Trophoblast cell (in vitro differentiated cells and primary cell): ENCODE results near the gene ZBTB25.

ENCODE experiments used
- DNase-seq, 2 donors: peaks; one replicate each; pipeline ENCODE4 v3.0.0-alpha.2; 2016
- H2AFZ ChIP-seq: 2 replicates; pipeline ENCODE4 v1.6.1; 2013; ENCODE audit warnings: low read length, moderate library complexity, mild to moderate bottlenecking; ENCODE audit not compliant: insufficient read depth, poor library complexity
- H2AK5ac ChIP-seq: 2 replicates; pipeline ENCODE4 v1.6.1; 2013; ENCODE audit warnings: mild to moderate bottlenecking, low read length
- H2BK120ac ChIP-seq: 2 replicates; pipeline ENCODE4 v1.6.1; 2013; ENCODE audit warnings: low read length, mild to moderate bottlenecking, moderate library complexity; ENCODE audit not compliant: insufficient read depth, poor library complexity
- H2BK12ac ChIP-seq: 2 replicates; pipeline ENCODE4 v1.6.1; 2013; ENCODE audit warnings: mild to moderate bottlenecking, low read length, moderate library complexity
- H2BK5ac ChIP-seq: 2 replicates; pipeline ENCODE4 v1.6.1; 2013; ENCODE audit warnings: low read length, low read depth, moderate library complexity, mild to moderate bottlenecking; ENCODE audit not compliant: poor library complexity
- H3K14ac ChIP-seq: 2 replicates; pipeline ENCODE4 v1.6.1; 2013; ENCODE audit warnings: mild to moderate bottlenecking, low read length
- H3K18ac ChIP-seq: 2 replicates; pipeline ENCODE4 v1.6.1; 2013; ENCODE audit warnings: mild to moderate bottlenecking, low read length
- H3K23ac ChIP-seq: 2 replicates; pipeline ENCODE4 v1.6.1; 2013; ENCODE audit warnings: low read length
- H3K27ac ChIP-seq: 2 replicates; pipeline ENCODE4 v1.5.1; 2013; ENCODE audit warnings: low read depth, mild to moderate bottlenecking, inconsistent platforms, low read length, moderate library complexity
- H3K27me3 ChIP-seq: 2 replicates; pipeline ENCODE4 v1.6.1; 2013; ENCODE audit warnings: inconsistent platforms, mild to moderate bottlenecking, low read length, moderate library complexity; ENCODE audit not compliant: insufficient read depth
- H3K36me3 ChIP-seq, 2 experiments: 1 replicate in 1 of 2; 2 replicates in 1 of 2; pipeline ENCODE4 v1.6.1; 2013; ENCODE audit warnings: low read length in 2 of 2, mild to moderate bottlenecking in 2 of 2, moderate library complexity in 1 of 2; ENCODE audit not compliant: insufficient read depth in 2 of 2, control insufficient read depth in 1 of 2
- H3K4ac ChIP-seq: 2 replicates; pipeline ENCODE4 v1.6.1; 2013; ENCODE audit warnings: low read depth, mild to moderate bottlenecking, low read length, moderate library complexity
- H3K4me1 ChIP-seq, 2 experiments: 1 replicate in 1 of 2; 2 replicates in 1 of 2; pipeline ENCODE4 v1.6.1; 2013; ENCODE audit warnings: low read length in 2 of 2, mild to moderate bottlenecking in 2 of 2, moderate library complexity in 1 of 2; ENCODE audit not compliant: insufficient read depth in 2 of 2, control insufficient read depth in 1 of 2
- H3K4me2 ChIP-seq: 2 replicates; pipeline ENCODE4 v1.6.1; 2013; ENCODE audit warnings: inconsistent platforms, mild to moderate bottlenecking, low read length, moderate library complexity
- H3K4me3 ChIP-seq: 2 replicates; pipeline ENCODE4 v1.5.1; 2013; ENCODE audit warnings: mild to moderate bottlenecking, low read depth, low read length, inconsistent platforms
- H3K79me1 ChIP-seq: one replicate; pipeline ENCODE4 v1.6.1; 2013; ENCODE audit warnings: low read length
- H3K79me2 ChIP-seq: 2 replicates; pipeline ENCODE4 v1.6.1; 2013; ENCODE audit warnings: low read length, mild to moderate bottlenecking; ENCODE audit not compliant: control insufficient read depth, insufficient read depth, poor library complexity
- H3K9ac ChIP-seq: 2 replicates; pipeline ENCODE4 v1.6.1; 2013; ENCODE audit warnings: mild to moderate bottlenecking, low read length
- H3K9me3 ChIP-seq: 2 replicates; pipeline ENCODE4 v1.6.1; 2013; ENCODE audit warnings: low read depth, mild to moderate bottlenecking, control low read depth, inconsistent platforms, low read length; ENCODE audit not compliant: insufficient read depth
- H4K12ac ChIP-seq: 2 replicates; pipeline ENCODE4 v1.6.1; 2013; ENCODE audit warnings: low read depth, mild to moderate bottlenecking, low read length, moderate library complexity
- H4K8ac ChIP-seq: 2 replicates; pipeline ENCODE4 v1.6.1; 2013; ENCODE audit warnings: low read depth, mild to moderate bottlenecking, low read length, moderate library complexity
- H4K91ac ChIP-seq: one replicate; pipeline ENCODE4 v1.6.1; 2013; ENCODE audit warnings: low read depth, mild to moderate bottlenecking, low read length, moderate library complexity
- WGBS: extraction: QIAGEN DNeasy Blood & Tissue Kit; methylation state at CpG from one replicate; pipeline ENCODE4 v1.1.7; 2013; ENCODE audit warnings: missing lambda C conversion rate; ENCODE audit not compliant: insufficient read length, insufficient coverage; ENCODE audit errors: extremely low coverage; 5-methylcytosine and 5-hydroxymethylcytosine counted together

ZBTB25 gene

DNA sequence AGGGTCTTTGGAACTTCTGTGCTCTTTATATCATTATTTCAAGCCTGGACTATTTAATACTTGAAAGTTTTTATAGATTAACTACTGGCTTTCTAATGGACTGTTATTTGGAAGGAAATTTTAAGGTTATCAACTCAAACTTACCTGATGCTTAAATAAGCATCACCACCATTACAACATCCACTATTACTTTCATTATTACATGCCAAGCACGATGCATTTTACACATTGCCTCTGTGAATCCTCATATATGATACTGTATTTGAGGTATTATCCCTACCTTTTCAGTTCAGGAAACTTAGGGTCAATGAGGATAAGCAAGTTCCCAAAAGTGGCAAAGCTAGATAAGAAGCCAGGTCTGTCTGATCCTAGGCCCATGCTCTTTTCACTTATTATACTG lies 13.3 kb upstream of the ZBTB25 start:
- no CpG with 5 or more reads among the region's 1 CpG for WGBS
- Histone ChIP-seq H3K4ac (no peak overlapping the region), H3K9me3 (no peaks in the 10 kb centered on the region), H4K8ac (no peak overlapping the region), H3K79me2 (peaks cover 13% of the 10 kb centered on the region), H2AFZ (no peak overlapping the region), H4K91ac (no peak overlapping the region), H3K23ac (no peak overlapping the region), H3K18ac (no peak overlapping the region), H3K79me1 (no peaks in the 10 kb centered on the region), H3K36me3 (peaks cover 7% of the 10 kb centered on the region in 2 experiments), H3K27ac (no peak overlapping the region), H3K14ac (no peak overlapping the region), H3K9ac (no peak overlapping the region), H2BK12ac (no peak overlapping the region), H2BK5ac (no peak overlapping the region), H3K4me3 (no peak overlapping the region), H2BK120ac (no peak overlapping the region), H4K12ac (no peak overlapping the region), H3K4me2 (no peak overlapping the region), H3K27me3 (no peaks in the 10 kb centered on the region), H3K4me1 (no peaks in the 10 kb centered on the region), H2AK5ac (no peak overlapping the region)
- DNase-seq, result no peak

- WGBS, result no CpG with 5 or more reads among the region's 1 CpG
- no peak overlapping the region for H2AFZ ChIP-seq
These were observed 11.4 kb upstream of the ZBTB25 start for GRCh38 chr14:64515053-64515452.

GRCh38 chr14:64513271-64513670 lies 9.6 kb upstream of the ZBTB25 start:
- peaks cover 2% of the 10 kb centered on the region for H3K79me1 ChIP-seq
- H2AFZ ChIP-seq, result no peak overlapping the region
- H3K79me2 ChIP-seq, result peaks cover 21% of the 10 kb centered on the region
- peaks cover 4 to 5% of the 10 kb centered on the region in 2 experiments for H3K4me1 ChIP-seq
- H3K23ac ChIP-seq, result no peak overlapping the region
- H4K91ac ChIP-seq, result no peak overlapping the region
- DNase-seq, result no peak
- no peaks in the 10 kb centered on the region for H3K27me3 ChIP-seq
- no peak overlapping the region for H4K8ac ChIP-seq
- H3K4me3 ChIP-seq, result no peak overlapping the region
- no peak overlapping the region for H3K14ac ChIP-seq
- H3K9ac ChIP-seq, result no peak overlapping the region
- no peak overlapping the region for H2AK5ac ChIP-seq
- no peak overlapping the region for H2BK5ac ChIP-seq
- no peak overlapping the region for H3K4ac ChIP-seq
- no peak overlapping the region for H3K4me2 ChIP-seq
- H3K36me3 ChIP-seq, result peaks cover 0 to 4% of the 10 kb centered on the region in 2 experiments
- WGBS, result 100% methylated on average over 1 of the region's 2 CpGs
- H4K12ac ChIP-seq, result no peak overlapping the region
- no peak overlapping the region for H2BK12ac ChIP-seq
- no peak overlapping the region for H3K27ac ChIP-seq
- H3K18ac ChIP-seq, result no peak overlapping the region
- H2BK120ac ChIP-seq, result no peak overlapping the region
- no peaks in the 10 kb centered on the region for H3K9me3 ChIP-seq

More at GRCh38 chr14:64515053-64515452, 11.4 kb upstream of the ZBTB25 start:
- H3K4me3 ChIP-seq, result no peak overlapping the region
- H3K18ac ChIP-seq, result no peak overlapping the region
- H3K14ac ChIP-seq, result no peak overlapping the region
- H3K4me1 ChIP-seq, result no peaks in the 10 kb centered on the region
- H3K9me3 ChIP-seq, result no peaks in the 10 kb centered on the region
- no peak overlapping the region for H4K8ac ChIP-seq
- no peak overlapping the region for H4K91ac ChIP-seq
- no peak overlapping the region for H3K9ac ChIP-seq
- H3K23ac ChIP-seq, result no peak overlapping the region
- no peak overlapping the region for H2BK12ac ChIP-seq
- no peaks in the 10 kb centered on the region for H3K79me1 ChIP-seq
- H3K27ac ChIP-seq, result no peak overlapping the region
- H3K79me2 ChIP-seq, result peaks cover 18% of the 10 kb centered on the region
- no peak overlapping the region for H3K4me2 ChIP-seq
- no peak overlapping the region for H2BK5ac ChIP-seq
- H4K12ac ChIP-seq, result no peak overlapping the region
- no peak for DNase-seq
- no peaks in the 10 kb centered on the region for H3K27me3 ChIP-seq
- H3K4ac ChIP-seq, result no peak overlapping the region
- no peak overlapping the region for H2BK120ac ChIP-seq
- peaks cover 2 to 4% of the 10 kb centered on the region in 2 experiments for H3K36me3 ChIP-seq
- H2AK5ac ChIP-seq, result no peak overlapping the region

DNA sequence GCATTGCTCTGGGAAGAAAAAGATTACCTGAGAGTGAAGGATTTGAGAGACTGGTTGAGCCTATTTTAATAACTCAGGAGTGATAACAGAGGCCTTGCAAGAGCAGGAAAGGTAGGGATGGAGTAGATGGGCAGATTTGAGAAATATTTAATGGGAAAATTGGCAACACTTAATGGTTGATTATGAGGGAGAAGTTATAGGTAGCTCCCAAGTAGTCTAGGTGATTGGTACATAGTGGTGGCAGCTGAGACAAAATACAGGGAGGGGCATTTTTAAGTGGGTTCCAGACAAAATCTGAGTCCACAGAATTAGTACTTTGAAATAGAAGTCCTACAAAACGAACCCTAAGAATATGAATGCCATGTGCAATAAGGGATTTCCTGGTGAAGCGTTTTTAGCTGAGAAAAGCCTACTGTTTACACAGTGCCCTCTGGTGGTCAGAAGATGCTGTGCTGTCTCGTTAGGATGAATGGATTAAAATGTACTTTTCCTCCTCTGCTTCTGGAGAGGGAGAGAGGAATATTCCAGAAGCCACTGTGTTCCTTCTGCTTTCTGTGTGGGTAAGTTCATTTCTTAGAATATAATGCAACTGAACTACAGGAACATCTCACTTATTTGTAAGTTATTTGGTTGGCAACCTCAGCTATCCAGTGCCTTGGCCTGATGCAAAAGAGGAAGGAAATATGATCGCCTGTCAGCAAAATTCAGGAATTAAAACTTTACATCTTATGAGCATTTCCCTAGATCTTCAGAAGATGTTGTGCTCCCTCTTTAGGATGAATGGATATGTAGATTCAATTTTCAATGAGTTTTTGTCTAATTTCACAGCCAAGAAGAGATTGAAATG lies 7.4 kb upstream of the ZBTB25 start:
- H2BK120ac ChIP-seq, result no peak overlapping the region
- H3K27me3 ChIP-seq, result no peaks in the 10 kb centered on the region
- DNase-seq, result peak; percentile 63 to 89
- H3K18ac ChIP-seq, result no peak overlapping the region
- no peak overlapping the region for H2AK5ac ChIP-seq
- no peak overlapping the region for H3K27ac ChIP-seq
- H3K79me1 ChIP-seq, result peaks cover 2% of the 10 kb centered on the region
- no peak overlapping the region for H4K8ac ChIP-seq
- peaks cover 20% of the 10 kb centered on the region for H3K79me2 ChIP-seq
- no peak overlapping the region for H4K12ac ChIP-seq
- H3K36me3 ChIP-seq, result peaks cover 0 to 4% of the 10 kb centered on the region in 2 experiments
- H3K14ac ChIP-seq, result no peak overlapping the region
- no peak overlapping the region for H4K91ac ChIP-seq
- WGBS, result no CpG with 5 or more reads among the region's 4 CpGs
- no peak overlapping the region for H3K9ac ChIP-seq
- no peaks in the 10 kb centered on the region for H3K9me3 ChIP-seq
- H3K4me1 ChIP-seq, result peaks cover 6 to 9% of the 10 kb centered on the region in 2 experiments
- no peak overlapping the region for H2BK5ac ChIP-seq
- H3K4ac ChIP-seq, result peak overlapping the region; percentile 98
- no peak overlapping the region for H3K4me2 ChIP-seq
- no peak overlapping the region for H2AFZ ChIP-seq
- no peak overlapping the region for H3K4me3 ChIP-seq
- no peak overlapping the region for H2BK12ac ChIP-seq
- H3K23ac ChIP-seq, result no peak overlapping the region
